Heart right ventricle (tissue), 16 donors: Measurements from ENCODE around the gene VCAN. TPM values are rescaled to one million over a fixed set of nuclear protein-coding genes. Genes with fewer than 3 reads are reported as not detected.

Source experiments
- ATAC-seq, 8 donors: fragments of 200-7000 bp; cut with Tn5 transposase; one replicate each; pipeline ENCODE4 v1.9.1; 2020; ENCODE audit warnings: mild to moderate bottlenecking in 8 of 8, moderate library complexity in 8 of 8, moderate number of reproducible peaks in 1 of 8
- DNase-seq, 2 donors: peaks; one replicate each; pipeline ENCODE4 v3.0.0-alpha.2; 2020
- H3K27ac ChIP-seq, 10 donors: fragments of 200-600 bp; sonication (generic) in 2 of 10; one replicate each; pipeline versions ENCODE4 v1.5.0 to v1.8.0; 2020 to 2022; ENCODE audit warnings: mild to moderate bottlenecking in 3 of 10
- H3K27me3 ChIP-seq, 7 donors: fragments of 200-600 bp; one replicate each; pipeline ENCODE4 v1.8.0; 2021 to 2022; ENCODE audit warnings: mild to moderate bottlenecking in 2 of 7
- H3K36me3 ChIP-seq, 9 donors: fragments of 200-600 bp; sonication (generic) in 1 of 9; one replicate each; pipeline versions ENCODE4 v1.5.0 to v1.8.0; 2020 to 2022; ENCODE audit warnings: mild to moderate bottlenecking in 2 of 9
- H3K4me1 ChIP-seq, 9 donors: fragments of 200-600 bp; sonication (generic) in 1 of 9; one replicate each; pipeline versions ENCODE4 v1.5.0 to v1.8.0; 2020 to 2022; ENCODE audit warnings: mild to moderate bottlenecking in 4 of 9
- H3K4me3 ChIP-seq, 10 donors: fragments of 200-600 bp; sonication (generic) in 2 of 10; one replicate each; pipeline versions ENCODE4 v1.5.0 to v1.8.0; 2020 to 2022; ENCODE audit warnings: mild to moderate bottlenecking in 7 of 10, moderate library complexity in 2 of 10
- H3K9me3 ChIP-seq, 11 donors: fragments of 200-600 bp in 10 of 11; sonication (generic) in 2 of 11; one replicate each; pipeline versions ENCODE4 v1.5.0 to v1.8.0; 2013 to 2022; ENCODE audit warnings: mild to moderate bottlenecking in 2 of 11, control low read depth in 1 of 11, moderate library complexity in 1 of 11
- WGBS, 2 donors: extraction: QIAGEN DNeasy Blood & Tissue Kit; methylation state at CpG; one replicate each; pipeline ENCODE4 v1.1.7; 2013; ENCODE audit warnings: inconsistent platforms in 1 of 2; 5-methylcytosine and 5-hydroxymethylcytosine counted together
- intact Hi-C, 10 donors: fragments of 100-400 bp; cut with DNase I; formaldehyde crosslinking; loops; one replicate each; pipeline versions ENCODE4 v1.11.1 to v1.14.2; 2022
- polyA plus RNA-seq, 2 donors: library from polyadenylated mRNA; stranded (reverse); fragments of 200-250 nt; gene quantifications; one replicate each; pipeline ENCODE4 v1.2.3, GENCODE V29; 2013
- total RNA-seq, 10 donors: library from RNA; stranded (reverse); fragmentation: NEBNext Ultra II Directional in 3 of 10; extraction: Animal tissue kit (Norgen Biotek cat#: 25700) in 3 of 10; gene quantifications; one replicate each; pipeline versions ENCODE4 v1.2.1 to v1.2.4, GENCODE V29; 2021 to 2023
- TF ChIP-seq, protein P1 (sequence below), 9 donors: fragments of 200-600 bp; sonication (generic) in 2 of 9; IDR thresholded peaks; one replicate each; pipeline versions ENCODE4 v1.5.0 to v1.8.0; 2021 to 2022; ENCODE audit warnings: antibody characterized with exemption in 9 of 9, mild to moderate bottlenecking in 5 of 9, moderate library complexity in 1 of 9
- donor health status: Arrhythmogenic right ventricular cardiomyopathy.
- donor health status: ischemic (EF 13 %, LVEDD 7.1; RV severe dilation, severe dysfunction).
- donor health status: healthy with polysubstance abuse.
- donor health status: DM: no; HTN: yes; CAD: no.
- donor health status: DM: no; HTN: no; CAD: no.
- donor health status: ischemic (EF 25% LVEDD 6.9; RV normal size, moderate dysfunction).
- donor health status: ischemic (EF 25% LVEDD 5.7; RV mildly dilated, moderate dysfunction).
- donor health status: healthy.
- donor health status: DM: yes; HTN: yes; CAD: no.
- donor health status: Ischemic cardiomyopathy.
- donor health status: ischemic (EF 35%, LVEDD 5.7; RV mildly dilated, moderate dysfunction).
- donor health status: nonischemic (EF 11% LVEDD 7.7; RV severe dilation, severe dysfunction).
- donor health status: DM: yes; HTN: yes; CAD: no.
- donor health status: PGD.
- donor health status: ischemic (EF 29% LVEDD 5.4; RV normal size, mild dysfunction).
- donor health status: nonischemic (EF 23%, LVEDD 6.1; RV moderate dilation, normal function).

Gene VCAN
- total and polyA plus RNA-seq, 12 donors, result 10.6 to 93.7 (median 26.3) TPM

DNA sequence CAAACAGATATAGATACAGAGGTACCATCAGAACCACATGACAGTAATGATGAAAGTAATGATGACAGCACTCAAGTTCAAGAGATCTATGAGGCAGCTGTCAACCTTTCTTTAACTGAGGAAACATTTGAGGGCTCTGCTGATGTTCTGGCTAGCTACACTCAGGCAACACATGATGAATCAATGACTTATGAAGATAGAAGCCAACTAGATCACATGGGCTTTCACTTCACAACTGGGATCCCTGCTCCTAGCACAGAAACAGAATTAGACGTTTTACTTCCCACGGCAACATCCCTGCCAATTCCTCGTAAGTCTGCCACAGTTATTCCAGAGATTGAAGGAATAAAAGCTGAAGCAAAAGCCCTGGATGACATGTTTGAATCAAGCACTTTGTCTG is 69.2 kb downstream of the VCAN start:
- Histone ChIP-seq H3K27ac (peak overlapping the region in 3 of 10 donors; percentile 8 to 22 (median 9)), H3K4me3 (no peak overlapping the region), H3K9me3 (no peaks in the 10 kb centered on the region), H3K27me3 (no peaks in the 10 kb centered on the region), H3K4me1 (peaks cover 0 to 12% (median 0%) of the 10 kb centered on the region in 9 donors), H3K36me3 (peaks cover 0 to 49% (median 0%) of the 10 kb centered on the region in 9 donors)
- DNase-seq, result no peak
- intact Hi-C loops, result no loop called here
- 76 to 80% methylated on average over 3 of the region's 3 CpGs for WGBS, 2 donors
- TF ChIP-seq, protein P1, sequence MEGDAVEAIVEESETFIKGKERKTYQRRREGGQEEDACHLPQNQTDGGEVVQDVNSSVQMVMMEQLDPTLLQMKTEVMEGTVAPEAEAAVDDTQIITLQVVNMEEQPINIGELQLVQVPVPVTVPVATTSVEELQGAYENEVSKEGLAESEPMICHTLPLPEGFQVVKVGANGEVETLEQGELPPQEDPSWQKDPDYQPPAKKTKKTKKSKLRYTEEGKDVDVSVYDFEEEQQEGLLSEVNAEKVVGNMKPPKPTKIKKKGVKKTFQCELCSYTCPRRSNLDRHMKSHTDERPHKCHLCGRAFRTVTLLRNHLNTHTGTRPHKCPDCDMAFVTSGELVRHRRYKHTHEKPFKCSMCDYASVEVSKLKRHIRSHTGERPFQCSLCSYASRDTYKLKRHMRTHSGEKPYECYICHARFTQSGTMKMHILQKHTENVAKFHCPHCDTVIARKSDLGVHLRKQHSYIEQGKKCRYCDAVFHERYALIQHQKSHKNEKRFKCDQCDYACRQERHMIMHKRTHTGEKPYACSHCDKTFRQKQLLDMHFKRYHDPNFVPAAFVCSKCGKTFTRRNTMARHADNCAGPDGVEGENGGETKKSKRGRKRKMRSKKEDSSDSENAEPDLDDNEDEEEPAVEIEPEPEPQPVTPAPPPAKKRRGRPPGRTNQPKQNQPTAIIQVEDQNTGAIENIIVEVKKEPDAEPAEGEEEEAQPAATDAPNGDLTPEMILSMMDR (IDR thresholded peaks at IDR 0.05), result no peak
- peak in 4 of 8 donors; percentile 33 to 49 (median 38) for ATAC-seq

DNA sequence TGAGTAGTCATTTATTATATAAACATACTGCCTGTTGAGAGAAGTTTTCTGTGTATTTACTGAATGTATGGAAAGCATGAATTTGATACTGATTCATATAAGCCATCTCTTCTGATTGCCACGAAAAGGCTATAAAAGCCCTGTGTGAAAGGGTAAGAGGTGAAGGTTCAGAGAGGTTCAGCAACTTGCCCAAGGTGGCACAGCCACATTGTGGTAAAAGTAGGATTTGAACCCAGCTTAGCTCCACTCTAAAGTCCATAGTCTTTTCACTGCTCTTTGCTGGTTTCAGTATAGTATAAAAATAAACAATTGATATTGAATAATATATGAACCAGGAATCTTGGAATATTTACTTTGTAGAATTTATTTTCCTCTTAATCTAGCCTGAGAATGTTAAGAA is 71.3 kb downstream of the VCAN start:
- no peak for ATAC-seq
- Histone ChIP-seq H3K27ac (no peak overlapping the region), H3K4me1 (peaks cover 0 to 12% (median 0%) of the 10 kb centered on the region in 9 donors), H3K36me3 (peaks cover 0 to 59% (median 0%) of the 10 kb centered on the region in 9 donors), H3K9me3 (no peaks in the 10 kb centered on the region), H3K4me3 (no peak overlapping the region), H3K27me3 (no peaks in the 10 kb centered on the region)
- DNase-seq, result no peak
- WGBS, 2 donors, result 78 to 88% methylated on average over 1 of the region's 1 CpG
- TF ChIP-seq, protein P1 (IDR thresholded peaks at IDR 0.05), result no peak
- intact Hi-C loops, result no loop called here

DNA sequence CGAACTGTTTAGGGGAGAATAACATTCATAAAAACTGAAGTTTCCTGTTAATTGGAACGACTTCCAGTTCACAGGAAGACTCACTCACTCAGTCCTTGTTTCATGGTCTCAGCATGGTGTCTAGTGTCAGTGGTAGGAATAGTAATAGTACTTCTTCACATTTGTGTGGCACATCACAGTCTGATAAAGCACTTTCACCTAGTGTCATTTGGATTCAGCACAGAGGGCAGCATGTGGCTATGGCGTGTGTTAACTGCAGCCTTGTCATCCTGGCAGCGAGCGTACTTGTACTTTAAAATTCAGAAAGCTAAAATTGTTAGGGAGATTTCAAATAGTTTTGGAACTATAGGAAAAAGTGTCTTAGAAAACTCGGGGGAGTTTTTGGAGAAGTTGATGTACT is 72.4 kb downstream of the VCAN start:
- TF ChIP-seq, protein P1 (IDR thresholded peaks at IDR 0.05), result no peak
- H3K27ac ChIP-seq, result no peak overlapping the region
- DNase-seq, result no peak
- no peak for ATAC-seq
- 71 to 79% methylated on average over 6 of the region's 6 CpGs for WGBS, 2 donors
- H3K9me3 ChIP-seq, result no peaks in the 10 kb centered on the region
- no peaks in the 10 kb centered on the region for H3K27me3 ChIP-seq
- H3K4me3 ChIP-seq, result no peak overlapping the region
- peaks cover 0 to 59% (median 0%) of the 10 kb centered on the region in 9 donors for H3K36me3 ChIP-seq
- peaks cover 0 to 7% (median 0%) of the 10 kb centered on the region in 9 donors for H3K4me1 ChIP-seq
- intact Hi-C loops, result no loop called here

DNA sequence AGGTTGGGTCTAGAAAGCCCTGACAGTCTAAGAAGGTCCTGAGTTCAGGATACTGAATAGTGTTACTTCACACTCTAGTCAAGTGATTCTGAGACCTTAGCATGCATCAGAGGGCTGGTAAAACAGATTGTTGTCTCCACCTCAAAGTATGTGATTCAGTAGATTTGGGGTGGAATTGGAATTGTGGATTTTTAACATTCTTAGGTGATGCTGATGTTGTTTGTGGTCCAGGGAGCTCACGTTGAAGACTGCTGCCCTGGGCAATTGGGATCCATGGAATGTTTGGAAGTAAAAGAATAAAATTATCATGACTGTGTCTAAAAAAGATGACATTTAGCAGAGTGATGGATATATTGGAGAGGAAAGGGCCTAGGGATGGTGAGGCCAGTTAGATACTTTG is 75.6 kb downstream of the VCAN start:
- DNase-seq (no peak), ATAC-seq (no peak)
- H3K36me3 ChIP-seq, result peaks cover 0 to 84% (median 0%) of the 10 kb centered on the region in 9 donors
- H3K4me3 ChIP-seq, result no peak overlapping the region
- H3K27ac ChIP-seq, result no peak overlapping the region
- H3K4me1 ChIP-seq, result peaks cover 0 to 9% (median 0%) of the 10 kb centered on the region in 9 donors
- TF ChIP-seq, protein P1 (IDR thresholded peaks at IDR 0.05), result no peak
- H3K27me3 ChIP-seq, result no peaks in the 10 kb centered on the region
- WGBS, 2 donors, result 81 to 88% methylated on average over 1 of the region's 1 CpG
- intact Hi-C loops, result no loop called here
- H3K9me3 ChIP-seq, result no peaks in the 10 kb centered on the region
